Subcutaneous adipose tissue (tissue), 4 donors: Measurements from ENCODE around the gene CCR9. TPM values are rescaled to one million over a fixed set of nuclear protein-coding genes. Genes with fewer than 3 reads are reported as not detected.

Experiments
- CTCF ChIP-seq: fragments of 450-650 bp; IDR thresholded peaks from one replicate; pipeline ENCODE4 v1.5.1; 2016; ENCODE audit warnings: low read depth, mild to moderate bottlenecking, control low read depth, antibody characterized with exemption, moderate library complexity
- total RNA-seq, 4 donors: library from RNA; depleted of rRNA; stranded (reverse); fragments of >200 nt; gene quantifications; one replicate each; pipeline ENCODE4 v1.1.0, GENCODE V29; 2016

Gene CCR9
- not detected for total RNA-seq

GRCh38 chr3:45885979-45886705, at the start of gene CCR9:
Gene CCR9, plus strand, starts transcription at chr3:45886543. Its CDS starts 8,391 bp downstream, at chr3:45894934.
- TF ChIP-seq CTCF: no peak

GRCh38 chr3:45838466-45838865, 47.9 kb upstream of the CCR9 start:
- TF ChIP-seq CTCF: no peak

- TF ChIP-seq CTCF: no peak
These were observed 45.0 kb upstream of the CCR9 start for GRCh38 chr3:45841420-45841756.

GRCh38 chr3:45841757-45842491, 44.4 kb upstream of the CCR9 start, which contains the start of gene LZTFL1:
Gene LZTFL1, minus strand, starts transcription at chr3:45842119. Its CDS starts 128 bp downstream, at chr3:45841991.
- no peak for TF ChIP-seq CTCF

- no peak for TF ChIP-seq CTCF
These were observed 43.3 kb upstream of the CCR9 start for GRCh38 chr3:45842851-45843625.

GRCh38 chr3:45844616-45845015, 41.7 kb upstream of the CCR9 start:
- no peak for TF ChIP-seq CTCF

GRCh38 chr3:45848392-45848791, 38.0 kb upstream of the CCR9 start:
- TF ChIP-seq CTCF: no peak
